GM12874 (cell line): ENCODE measurements around the gene PTPRN2.

Experiments used
- CTCF ChIP-seq: IDR thresholded peaks from 2 replicates; pipeline ENCODE4 v1.5.1; 2011; ENCODE audit warnings: low read depth, mild to moderate bottlenecking, control low read depth, low read length, moderate library complexity; ENCODE audit not compliant: insufficient read depth

Gene PTPRN2

GRCh38 chr7:158325530-158326381 is 261.9 kb downstream of the PTPRN2 start:
- no peak for TF ChIP-seq CTCF

- TF ChIP-seq CTCF = no peak
Observed at GRCh38 chr7:158324397-158325360, 262.9 kb downstream of the PTPRN2 start.

- no peak for TF ChIP-seq CTCF
Observed at GRCh38 chr7:158323741-158324396, 263.8 kb downstream of the PTPRN2 start.

- no peak for TF ChIP-seq CTCF
Observed at GRCh38 chr7:158322616-158323530, 264.8 kb downstream of the PTPRN2 start.

- no peak for TF ChIP-seq CTCF
Observed at GRCh38 chr7:158321936-158322615, 265.5 kb downstream of the PTPRN2 start.

- no peak for TF ChIP-seq CTCF
Observed at GRCh38 chr7:158321056-158321700, 266.4 kb downstream of the PTPRN2 start.
